Epithelial cell of esophagus (primary cell): Measurements from ENCODE around the gene LPIN1.

Source experiments
- DNase-seq: peaks from one replicate; pipeline ENCODE4 v3.0.0; 2010; ENCODE audit warnings: low read depth
- H3K4me3 ChIP-seq: 2 replicates; pipeline ENCODE4 v1.5.1; 2011; ENCODE audit warnings: mild to moderate bottlenecking, low read length, control low read depth
- CTCF ChIP-seq: IDR thresholded peaks from 2 replicates; pipeline ENCODE4 v1.5.1; 2011; ENCODE audit warnings: low read depth, mild to moderate bottlenecking, low read length, control low read depth, inconsistent platforms; ENCODE audit not compliant: insufficient read depth; ENCODE audit errors: missing control alignments

The LPIN1 gene

DNA sequence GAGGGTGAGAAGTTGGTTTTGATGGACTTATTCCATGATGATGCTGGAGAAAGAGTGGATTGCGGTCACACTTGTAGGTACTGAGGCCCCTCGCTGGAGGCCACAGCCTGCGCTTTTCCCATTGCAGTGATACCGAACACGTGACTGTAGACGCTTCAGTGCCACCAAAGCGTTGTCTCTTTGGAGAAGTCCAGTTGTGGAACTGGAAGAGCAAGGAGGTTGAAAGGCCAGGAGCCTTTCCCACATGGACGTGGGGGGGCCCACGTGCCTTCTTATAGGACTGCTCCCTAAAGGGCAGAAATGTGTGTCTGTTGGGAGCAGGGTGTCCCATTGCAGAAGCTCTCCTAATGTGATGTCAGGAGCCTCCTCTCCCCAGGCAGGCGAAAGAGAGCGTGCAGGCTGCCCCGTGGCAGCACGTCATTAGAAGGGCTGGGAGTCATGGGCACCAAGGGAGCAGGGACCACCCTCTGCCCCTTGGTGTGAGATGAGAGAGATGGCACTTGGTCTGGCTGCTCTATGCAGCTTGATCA, 31.5 kb downstream of the LPIN1 start:
- H3K4me3 ChIP-seq: no peak overlapping the region
- DNase-seq: no peak
- TF ChIP-seq CTCF: no peak

GRCh38 chr2:11778416-11778815, 32.0 kb downstream of the LPIN1 start:
- no peak overlapping the region for H3K4me3 ChIP-seq
- DNase-seq: no peak
- TF ChIP-seq CTCF: no peak

DNA sequence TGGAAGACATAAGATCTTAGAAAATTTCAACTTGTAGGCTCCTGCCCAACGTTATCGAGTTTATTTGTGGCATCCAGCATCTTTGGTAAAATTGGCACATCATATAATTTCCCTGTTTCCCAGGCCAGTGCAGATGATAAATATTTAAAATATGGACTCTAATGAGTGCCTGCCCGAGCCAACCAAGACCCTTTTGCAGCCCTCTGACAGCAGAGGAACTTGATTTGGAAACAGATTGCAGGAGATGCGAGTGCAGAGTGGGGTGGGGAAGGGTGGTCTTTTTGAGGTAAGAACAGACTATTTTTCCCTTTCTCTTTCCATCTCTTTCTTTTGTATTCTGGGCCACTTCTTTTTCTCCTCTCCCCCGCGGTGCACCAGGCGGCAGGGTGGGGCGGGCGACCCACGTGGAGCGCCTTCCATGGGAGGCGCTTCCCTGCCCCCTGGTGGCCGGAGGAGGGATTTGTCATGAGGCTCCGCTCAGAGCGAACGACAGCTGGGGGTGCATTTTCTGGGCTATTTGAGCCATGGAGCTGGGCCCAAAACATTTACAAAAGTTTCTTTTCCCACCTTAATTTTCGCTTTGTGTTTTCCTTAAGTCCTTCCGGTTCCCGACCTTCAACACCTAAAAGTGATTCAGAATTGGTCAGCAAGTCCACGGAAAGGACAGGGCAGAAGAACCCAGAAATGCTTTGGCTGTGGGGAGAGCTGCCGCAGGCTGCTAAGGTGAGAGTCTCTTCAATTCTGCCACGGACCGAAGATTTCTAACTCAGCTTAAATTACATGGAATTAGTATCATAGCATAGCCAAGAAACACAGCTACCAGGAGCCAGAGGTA, 32.7 kb downstream of the LPIN1 start:
- DNase-seq: peak; percentile 64
- TF ChIP-seq CTCF: peak; percentile 90

GRCh38 chr2:11781602-11782001, 35.2 kb downstream of the LPIN1 start:
- no peak for TF ChIP-seq CTCF
- DNase-seq: no peak
- H3K4me3 ChIP-seq: no peak overlapping the region

More for the DNA sequence above, 32.7 kb downstream of the LPIN1 start:
- H3K4me3 ChIP-seq: no peak overlapping the region

DNA sequence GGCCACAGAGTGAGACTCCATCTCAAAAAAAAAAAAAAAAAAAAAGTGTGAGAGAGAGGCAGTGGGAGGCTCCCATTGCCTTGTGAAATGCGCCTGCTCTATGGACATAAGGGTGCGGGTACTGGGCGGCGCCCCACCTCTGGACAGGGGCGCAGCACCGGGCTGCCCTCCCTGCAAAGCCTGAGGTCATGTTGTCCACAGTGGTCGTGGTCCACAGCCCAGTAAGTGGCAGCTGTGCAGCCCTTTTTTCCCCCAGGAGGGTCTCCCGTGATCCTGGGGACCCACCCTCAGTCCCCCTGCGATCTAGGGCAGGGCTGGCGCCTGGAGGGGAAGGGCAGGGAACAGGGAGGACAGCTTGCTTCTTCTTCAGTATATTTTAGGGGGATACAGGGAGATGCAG, 37.8 kb downstream of the LPIN1 start:
- H3K4me3 ChIP-seq: no peak overlapping the region
- TF ChIP-seq CTCF: no peak

GRCh38 chr2:11784747-11785610, 38.5 kb downstream of the LPIN1 start:
- no peak overlapping the region for H3K4me3 ChIP-seq
- TF ChIP-seq CTCF: peak; percentile 79
- DNase-seq: peak; percentile 25

More for the DNA sequence above, 37.8 kb downstream of the LPIN1 start:
- no peak for DNase-seq
